ENCODE measurements around the gene FCHSD2. TPM values are rescaled to one million over a fixed set of nuclear protein-coding genes. Genes with fewer than 3 reads are reported as not detected.
"Not testable (repeated sequence)": the region's sequence is repeated elsewhere in the genome, so short reads cannot be mapped to it uniquely, and the experiment has no call there.

Gene FCHSD2
- total and polyA plus RNA-seq, 9 of the 15 experiments (the other 6 are each of a cell fraction or from before 2014, with no cell fraction given): 1.8 to 14.7 (median 6.4) TPM

- peak; percentile 42; the same call in 1 of the 2 replicates for TF ChIP-seq VEZF1 (CRISPR knock-in tag; IDR thresholded peaks at IDR 0.05)
- peak; percentile 77 for TF ChIP-seq ZNF766 (CRISPR knock-in tag; conservative IDR thresholded peaks at IDR 0.05)
- peak; percentile 63 for TF ChIP-seq TFE3 (CRISPR knock-in tag; IDR thresholded peaks at IDR 0.05)
- peak; percentile 25; the same call in 1 of the 2 replicates for TF ChIP-seq ZNF316 (IDR thresholded peaks at IDR 0.05)
- 0 out of 4 replicates have a peak, but pooled peaks of 1 of the 2 experiments have one; percentile 17 for TF ChIP-seq TRIM24 (IDR thresholded peaks at IDR 0.05)
- H3K36me3 ChIP-seq (ENCODE audit: control insufficient read depth, insufficient read depth, low read length); in situ Hi-C loops (cut with MboI); FAIRE-seq; H3K27me3 ChIP-seq (ENCODE audit: control insufficient read depth in 2 of 2, insufficient read depth in 2 of 2, low read length in 2 of 2); H3K9me3 ChIP-seq (replicated peaks; ENCODE audit: control insufficient read depth, insufficient read depth, low read depth, low read length); H3K9me1 ChIP-seq (ENCODE audit: control insufficient read depth, insufficient read depth, low read length); H3K79me2 ChIP-seq (ENCODE audit: control insufficient read depth, insufficient read depth, low read length); BruUV-seq (replicated peaks); ATAC-seq; intact Hi-C loops (cut with micrococcal nuclease); H2AFZ ChIP-seq (ENCODE audit: low read depth, low read length); H3K4me1 ChIP-seq (replicated peaks in 1 of 2; ENCODE audit: control insufficient read depth in 2 of 2, insufficient read depth in 2 of 2, low read length in 2 of 2); DNase-seq (ENCODE audit: extremely low read depth in 1 of 4, low spot score in 3 of 4); CTCF ChIA-PET (ENCODE audit: low intra/inter-chr PET ratio); H3K27ac ChIP-seq (ENCODE audit: extremely low read depth, low read depth, low read length); H3K4me2 ChIP-seq (ENCODE audit: insufficient read depth, low read length); H4K20me1 ChIP-seq (replicated peaks; ENCODE audit: control insufficient read depth, insufficient read depth, low read length); H3K9ac ChIP-seq (ENCODE audit: insufficient read depth in 1 of 2, low read depth in 2 of 2, low read length in 2 of 2); H3K4me3 ChIP-seq: not testable (repeated sequence)
- POLR2A ChIA-PET: interaction anchor here (1.4 kb wide), 1 partner anchor 10 kb away, joined by 4 read pairs; no protein-coding TSS in a partner anchor
- WGBS (ENCODE audit: insufficient coverage, low coverage, missing lambda C conversion rate): 80% methylated on average over 1 of the region's 1 CpG
Measured at GRCh38 chr11:72806378-72806777, 335.7 kb downstream of the FCHSD2 start.

All from K562 (cell line).